PFSK-1 (cell line): ENCODE measurements around the gene RAB3GAP1. TPM values are rescaled to one million over a fixed set of nuclear protein-coding genes. Genes with fewer than 3 reads are reported as not detected.
A peak's percentile ranks its signal among the peaks of the same experiment; 100 is the strongest.

Source experiments
- FOXP2 ChIP-seq: optimal IDR thresholded peaks from 2 replicates; pipeline ENCODE3; 2011; ENCODE audit warnings: borderline replicate concordance, control low read depth, inconsistent platforms; ENCODE audit not compliant: insufficient read depth; ENCODE audit errors: extremely low read length, extremely low read depth
- POLR2AphosphoS5 ChIP-seq: IDR thresholded peaks from 2 replicates; pipeline ENCODE4 v1.6.1; 2012; ENCODE audit warnings: low read depth, mild to moderate bottlenecking, control low read depth, low read length, moderate library complexity
- SIN3A ChIP-seq: IDR thresholded peaks from 2 replicates; pipeline ENCODE4 v1.6.1; 2012; ENCODE audit warnings: mild to moderate bottlenecking, low read length, moderate library complexity, borderline replicate concordance; ENCODE audit not compliant: insufficient read depth
- TAF1 ChIP-seq: IDR thresholded peaks from 2 replicates; pipeline ENCODE4 v1.6.1; 2012; ENCODE audit warnings: low read length, control low read depth, borderline replicate concordance; ENCODE audit not compliant: insufficient read depth
- polyA plus RNA-seq: library from polyadenylated mRNA; unstranded; fragments of >200 nt; gene quantifications from one replicate; pipeline ENCODE4 v1.2.1, GENCODE V29; 2012; ENCODE audit warnings: low read depth, missing spikeins; ENCODE audit not compliant: insufficient read length
- TF ChIP-seq, protein P1 (sequence below), 2 experiments: IDR thresholded peaks; 2 replicates each; pipeline versions ENCODE4 v1.6.1 to v1.8.0; 2011 to 2012; ENCODE audit warnings: low read depth in 2 of 2, low read length in 2 of 2, control low read depth in 1 of 2, inconsistent platforms in 1 of 2, mild to moderate bottlenecking in 1 of 2, moderate library complexity in 1 of 2; ENCODE audit not compliant: insufficient read depth in 1 of 2

RAB3GAP1 gene
- 27.6 TPM for polyA plus RNA-seq

DNA sequence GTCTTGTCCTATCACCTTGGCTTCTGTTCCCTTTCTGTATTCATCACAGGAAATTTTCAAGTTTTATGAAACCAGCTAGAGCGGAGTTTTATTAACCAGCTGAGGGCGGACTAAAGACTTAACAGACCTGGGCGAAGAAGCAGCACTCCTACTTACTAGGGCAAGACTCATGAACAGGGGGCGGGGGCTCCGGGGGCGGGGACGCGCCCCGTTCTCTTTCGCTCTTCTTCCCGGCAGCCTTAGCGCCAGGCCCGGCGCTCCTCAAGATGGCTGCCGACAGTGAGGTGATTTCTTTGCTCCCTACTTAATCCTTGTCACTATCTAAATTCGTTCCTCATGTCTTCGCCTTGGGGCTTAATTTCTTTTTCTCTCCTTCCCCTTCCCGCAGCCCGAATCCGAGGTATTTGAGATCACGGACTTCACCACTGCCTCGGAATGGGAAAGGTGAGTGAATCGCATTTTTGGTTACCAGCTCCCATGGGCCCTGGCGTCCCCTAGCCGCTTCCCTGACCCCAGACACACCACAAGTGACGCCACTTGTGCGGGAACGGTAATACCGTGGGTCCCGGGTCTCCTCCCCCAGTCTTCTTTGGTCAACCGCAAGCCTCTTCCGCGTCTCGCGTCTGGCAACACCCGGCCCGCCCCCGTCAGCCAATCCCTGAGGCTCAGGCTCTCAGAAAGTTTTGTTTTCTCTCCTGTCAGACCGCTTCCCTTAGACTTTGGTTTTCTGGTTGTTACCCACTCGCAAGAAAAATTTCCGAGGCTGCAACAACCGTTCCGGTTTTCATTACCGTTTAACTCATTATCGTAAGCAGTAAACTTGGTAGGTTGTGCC, at the start of gene RAB3GAP1:
RAB3GAP1 (plus strand) TSS at position 251 of the 835 bp plus-strand sequence; CDS start at position 267, 16 bp downstream.
- TF ChIP-seq POLR2AphosphoS5 (peak; percentile 90), TAF1 (peak; percentile 89; the same call in 1 of the 2 replicates), FOXP2 (peak; percentile 45), SIN3A (no peak; the same call in 1 of the 2 replicates)
- TF ChIP-seq, protein P1, sequence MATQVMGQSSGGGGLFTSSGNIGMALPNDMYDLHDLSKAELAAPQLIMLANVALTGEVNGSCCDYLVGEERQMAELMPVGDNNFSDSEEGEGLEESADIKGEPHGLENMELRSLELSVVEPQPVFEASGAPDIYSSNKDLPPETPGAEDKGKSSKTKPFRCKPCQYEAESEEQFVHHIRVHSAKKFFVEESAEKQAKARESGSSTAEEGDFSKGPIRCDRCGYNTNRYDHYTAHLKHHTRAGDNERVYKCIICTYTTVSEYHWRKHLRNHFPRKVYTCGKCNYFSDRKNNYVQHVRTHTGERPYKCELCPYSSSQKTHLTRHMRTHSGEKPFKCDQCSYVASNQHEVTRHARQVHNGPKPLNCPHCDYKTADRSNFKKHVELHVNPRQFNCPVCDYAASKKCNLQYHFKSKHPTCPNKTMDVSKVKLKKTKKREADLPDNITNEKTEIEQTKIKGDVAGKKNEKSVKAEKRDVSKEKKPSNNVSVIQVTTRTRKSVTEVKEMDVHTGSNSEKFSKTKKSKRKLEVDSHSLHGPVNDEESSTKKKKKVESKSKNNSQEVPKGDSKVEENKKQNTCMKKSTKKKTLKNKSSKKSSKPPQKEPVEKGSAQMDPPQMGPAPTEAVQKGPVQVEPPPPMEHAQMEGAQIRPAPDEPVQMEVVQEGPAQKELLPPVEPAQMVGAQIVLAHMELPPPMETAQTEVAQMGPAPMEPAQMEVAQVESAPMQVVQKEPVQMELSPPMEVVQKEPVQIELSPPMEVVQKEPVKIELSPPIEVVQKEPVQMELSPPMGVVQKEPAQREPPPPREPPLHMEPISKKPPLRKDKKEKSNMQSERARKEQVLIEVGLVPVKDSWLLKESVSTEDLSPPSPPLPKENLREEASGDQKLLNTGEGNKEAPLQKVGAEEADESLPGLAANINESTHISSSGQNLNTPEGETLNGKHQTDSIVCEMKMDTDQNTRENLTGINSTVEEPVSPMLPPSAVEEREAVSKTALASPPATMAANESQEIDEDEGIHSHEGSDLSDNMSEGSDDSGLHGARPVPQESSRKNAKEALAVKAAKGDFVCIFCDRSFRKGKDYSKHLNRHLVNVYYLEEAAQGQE (IDR thresholded peaks at IDR 0.05; ENCODE audit: insufficient read depth in 1 of 2, low read depth in 2 of 2, low read length in 2 of 2) = 0 out of 4 replicates have a peak, but pooled peaks of 1 of the 2 experiments have one; percentile 16

DNA sequence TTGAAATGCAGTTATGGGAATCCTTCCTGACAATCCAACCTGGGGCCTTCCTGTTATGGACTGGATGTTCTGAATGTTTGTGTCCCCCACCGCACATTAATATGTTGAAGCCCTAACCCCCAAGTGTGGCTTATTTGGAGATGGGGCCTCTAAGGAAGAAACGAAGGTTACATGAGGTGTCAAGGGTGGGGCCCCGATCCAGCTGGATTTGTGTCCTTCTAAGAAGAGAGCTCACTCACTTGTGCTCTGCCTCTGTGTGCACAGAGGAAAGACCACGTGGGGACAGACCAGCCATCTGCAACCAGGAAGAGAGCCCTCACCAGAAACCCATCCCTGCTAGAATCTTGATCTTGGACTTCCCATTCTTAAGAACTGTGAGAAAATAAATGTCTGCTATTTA, 49.3 kb upstream of the RAB3GAP1 start:
- TF ChIP-seq FOXP2 (no peak), TAF1 (no peak), POLR2AphosphoS5 (no peak), SIN3A (no peak)
- TF ChIP-seq, protein P1 (IDR thresholded peaks at IDR 0.05; ENCODE audit: insufficient read depth in 1 of 2, low read depth in 2 of 2, low read length in 2 of 2) = no peak

DNA sequence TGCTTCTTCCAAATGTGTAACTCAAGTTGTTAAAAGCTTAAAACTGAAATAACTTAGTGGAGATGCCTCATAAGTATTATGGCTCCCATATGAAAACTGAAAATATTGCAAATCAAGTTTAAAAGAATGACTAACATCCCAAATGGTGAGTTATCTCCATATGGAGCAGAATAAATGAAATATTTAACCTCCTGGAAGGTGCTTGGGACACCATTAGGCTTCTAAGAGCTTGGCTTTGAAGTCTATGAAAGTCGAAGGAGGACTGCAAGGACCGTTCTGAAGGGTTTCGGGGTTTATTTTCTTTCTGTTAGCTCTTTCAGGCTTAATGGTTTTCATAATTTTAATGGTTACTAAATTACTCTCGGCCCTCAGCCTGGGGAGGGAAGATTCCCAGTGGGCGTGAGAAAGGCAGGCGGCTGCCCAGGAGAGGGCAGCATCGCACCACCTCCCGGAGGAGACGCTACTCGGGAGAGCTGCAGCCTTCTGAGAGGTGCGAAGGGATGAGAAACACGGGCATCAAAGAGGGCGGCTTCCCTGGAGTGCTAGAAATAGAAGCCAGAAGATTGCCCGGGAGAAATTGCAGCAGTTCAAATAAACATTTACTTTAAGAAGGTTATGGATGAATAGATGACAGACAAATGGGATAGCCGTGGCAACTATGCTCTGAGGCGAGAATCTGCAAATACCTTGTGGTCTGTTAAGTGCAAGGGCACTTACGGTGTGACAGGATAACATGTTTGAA, 47.9 kb upstream of the RAB3GAP1 start:
- no peak for TF ChIP-seq POLR2AphosphoS5
- no peak for TF ChIP-seq FOXP2
- TF ChIP-seq SIN3A = no peak
- TF ChIP-seq, protein P1 (IDR thresholded peaks at IDR 0.05; ENCODE audit: insufficient read depth in 1 of 2, low read depth in 2 of 2, low read length in 2 of 2) = no peak
- no peak for TF ChIP-seq TAF1

DNA sequence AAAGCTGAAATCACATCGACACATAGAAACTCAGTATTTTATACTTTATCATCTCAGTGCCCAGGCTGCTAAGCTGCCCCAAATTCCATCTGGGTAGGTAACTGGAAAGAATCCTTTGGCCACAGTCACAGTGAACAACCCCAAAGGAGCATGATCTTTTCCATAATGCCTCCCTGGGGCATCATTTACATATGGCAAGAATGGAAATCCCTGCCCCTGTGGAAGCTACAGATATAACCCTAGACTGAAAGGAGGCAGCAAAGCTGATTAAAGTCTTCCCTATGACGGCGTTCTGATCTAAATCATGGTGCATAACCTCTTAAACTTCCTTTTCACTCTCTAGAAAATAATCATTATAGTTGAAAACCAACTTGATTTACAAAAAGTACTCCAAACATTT, 46.3 kb upstream of the RAB3GAP1 start:
- TF ChIP-seq FOXP2 (no peak), TAF1 (no peak), POLR2AphosphoS5 (no peak), SIN3A (no peak)
- TF ChIP-seq, protein P1 (IDR thresholded peaks at IDR 0.05; ENCODE audit: insufficient read depth in 1 of 2, low read depth in 2 of 2, low read length in 2 of 2) = no peak
